Activated CD8-positive, alpha-beta T cell treated with anti-CD3 and anti-CD28 coated beads, Interleukin-2, amount 10 ng/mL, durations not matched to agents 7 days and 5 days (primary cell): Measurements from ENCODE around the gene RHOG. TPM values are rescaled to one million over a fixed set of nuclear protein-coding genes. Genes with fewer than 3 reads are reported as not detected.
A peak's percentile ranks its signal among the peaks of the same experiment; 100 is the strongest.

Experiments used
- ATAC-seq: fragments of 150-1000 bp; cut with Tn5 transposase; one replicate; pipeline ENCODE4 v1.10.0; 2021; ENCODE audit warnings: moderate library complexity
- CTCF ChIA-PET: fragments of 350-600 bp; sonication (Branson Sonifier 250); formaldehyde crosslinking; loops from one replicate; lab custom pipeline; 2021; ENCODE audit warnings: antibody characterized with exemption; lab: Charles Lee
- POLR2A ChIA-PET: fragments of 350-600 bp; sonication (Branson Sonifier 250); formaldehyde crosslinking; loops from one replicate; lab custom pipeline; 2021; ENCODE audit warnings: antibody characterized with exemption; lab: Charles Lee
- DNase-seq: peaks from one replicate; pipeline ENCODE4 v3.0.0-alpha.2; 2020
- H3K27ac Mint-ChIP-seq: one replicate; pipeline ENCODE4 v1.8.0; 2021; ENCODE audit warnings: mild to moderate bottlenecking, mixed read lengths
- H3K27me3 Mint-ChIP-seq: one replicate; pipeline ENCODE4 v1.8.0; 2021; ENCODE audit warnings: low read depth, mixed read lengths
- H3K36me3 Mint-ChIP-seq: one replicate; pipeline ENCODE4 v1.8.0; 2021; ENCODE audit warnings: low read depth, mixed read lengths
- H3K4me1 Mint-ChIP-seq: one replicate; pipeline ENCODE4 v1.8.0; 2021; ENCODE audit warnings: low read depth, mixed read lengths
- H3K4me3 Mint-ChIP-seq: one replicate; pipeline ENCODE4 v1.8.0; 2021; ENCODE audit warnings: mild to moderate bottlenecking, mixed read lengths
- H3K9me3 Mint-ChIP-seq: one replicate; pipeline ENCODE4 v1.8.0; 2022; ENCODE audit warnings: mixed read lengths; ENCODE audit not compliant: insufficient read depth
- total RNA-seq, 2 experiments: library from RNA; stranded (reverse); gene quantifications; one replicate each; pipeline ENCODE4 v1.2.3, GENCODE V29; 2021

The RHOG gene
- total RNA-seq, 2 experiments from 2014 or later: 173 to 191 TPM

DNA sequence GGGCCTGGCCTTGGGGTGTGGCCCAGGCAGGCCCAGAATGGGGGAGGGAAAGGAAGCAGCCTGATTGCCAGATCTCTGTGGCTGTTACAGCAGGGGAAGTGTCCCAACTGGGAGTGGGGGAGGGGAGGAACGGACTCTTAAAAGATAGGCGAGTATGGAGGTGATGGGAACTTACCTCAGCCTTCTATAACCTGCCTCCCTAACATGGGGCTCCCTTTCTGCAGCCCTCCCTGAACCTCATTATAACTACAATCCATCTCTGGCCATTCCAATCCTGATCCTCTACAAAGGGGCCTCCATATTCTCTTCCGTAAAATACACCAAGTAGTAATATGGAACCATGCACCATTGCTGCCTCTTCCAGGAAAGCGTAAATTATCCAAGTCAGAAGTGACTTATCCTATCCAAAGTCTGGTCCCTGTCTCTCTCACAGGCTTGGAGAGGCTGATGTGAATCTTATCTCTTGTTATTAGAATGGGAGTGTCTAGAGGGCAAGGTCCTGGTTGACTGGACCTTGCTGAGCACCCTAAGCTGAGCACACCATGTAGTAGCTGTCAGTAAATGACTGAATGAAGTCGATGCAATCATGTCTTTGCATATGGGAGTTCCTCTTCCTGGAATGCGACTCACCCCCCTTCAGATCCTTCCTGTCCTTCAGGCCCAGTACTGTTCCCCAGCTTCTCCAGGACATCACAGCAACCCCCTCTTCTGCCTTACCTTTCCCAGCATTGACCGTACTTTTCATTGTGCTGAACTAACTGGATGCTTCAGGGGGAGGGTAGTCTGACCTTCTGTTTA, 5.9 kb downstream of the RHOG start:
- CTCF ChIA-PET: interaction anchor here (1.0 to 19.3 kb wide), 8 partner anchors 8 to 238 kb away, joined by 3 to 458 read pairs (median 16); partner anchors contain the start of genes PGAP2 and STIM1
- Mint-ChIP-seq H3K27ac (peak overlapping the region; percentile 84), H3K9me3 (no peaks in the 10 kb centered on the region), H3K4me3 (peak overlapping the region; percentile 61), H3K36me3 (peaks cover 86% of the 10 kb centered on the region), H3K27me3 (no peaks in the 10 kb centered on the region), H3K4me1 (peaks cover 86% of the 10 kb centered on the region)
- no peak for ATAC-seq
- POLR2A ChIA-PET: interaction anchor here (1.0 to 8.2 kb wide), 3 partner anchors 19 to 226 kb away, joined by 3 to 234 read pairs (median 20); partner anchors contain the start of gene STIM1
- DNase-seq: no peak

DNA sequence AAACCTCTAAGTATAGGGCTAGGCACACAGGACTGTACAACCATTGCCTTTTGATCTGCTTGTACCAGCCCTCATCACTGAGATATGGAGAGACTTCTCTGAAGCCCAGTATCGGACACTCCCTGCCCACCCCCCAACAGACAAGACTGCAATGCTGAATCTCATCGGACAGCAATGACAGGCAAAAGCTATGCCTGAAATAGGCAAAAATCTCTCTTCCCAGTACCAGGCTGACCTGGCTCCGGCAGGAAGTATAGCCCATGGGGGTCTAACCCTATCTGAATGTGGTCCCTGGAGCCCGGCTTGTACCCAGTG, 6.5 kb downstream of the RHOG start:
- peak overlapping the region; percentile 61 for H3K4me3 Mint-ChIP-seq
- no peaks in the 10 kb centered on the region for H3K27me3 Mint-ChIP-seq
- ChIA-PET CTCF (interaction anchor here (3.2 to 19.3 kb wide), 2 partner anchors 20 to 238 kb away, joined by 17 to 458 read pairs; partner anchors contain the start of gene STIM1), POLR2A (interaction anchor here (1.3 to 4.4 kb wide), 2 partner anchors 9 to 20 kb away, joined by 3 to 20 read pairs; partner anchors contain the start of gene STIM1)
- H3K36me3 Mint-ChIP-seq: peaks cover 85% of the 10 kb centered on the region
- no peaks in the 10 kb centered on the region for H3K9me3 Mint-ChIP-seq
- peaks cover 85% of the 10 kb centered on the region for H3K4me1 Mint-ChIP-seq
- no peak for ATAC-seq
- peak overlapping the region; percentile 84 for H3K27ac Mint-ChIP-seq
- DNase-seq: no peak

DNA sequence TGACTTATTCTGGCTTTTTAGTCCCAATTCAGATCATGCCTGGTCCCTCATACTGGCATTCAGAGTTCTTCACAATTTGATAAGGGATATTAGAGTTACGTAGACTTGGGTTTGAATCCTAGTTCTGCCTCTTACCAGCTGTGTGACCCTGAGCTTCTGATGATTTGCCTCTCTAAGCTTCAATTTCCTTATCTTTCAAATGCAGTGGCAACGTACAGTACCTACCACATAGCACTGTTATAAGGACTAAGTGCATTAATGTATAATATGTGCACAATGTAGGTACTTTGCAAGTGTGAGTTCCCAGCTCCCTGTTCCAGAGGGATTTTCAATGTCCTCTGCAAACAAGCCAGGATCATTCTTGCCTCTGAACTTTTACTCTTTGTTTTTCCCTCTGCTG, 7.3 kb downstream of the RHOG start:
- ChIA-PET CTCF (interaction anchor here (0.6 to 19.3 kb wide), 4 partner anchors 8 to 239 kb away, joined by 3 to 458 read pairs (median 11); partner anchors contain the start of gene STIM1), POLR2A (interaction anchor here (1.3 to 4.4 kb wide), 2 partner anchors 8 to 21 kb away, joined by 3 to 20 read pairs; partner anchors contain the start of gene STIM1)
- DNase-seq (no peak), ATAC-seq (no peak)
- Mint-ChIP-seq H3K27me3 (no peaks in the 10 kb centered on the region), H3K4me3 (no peak overlapping the region), H3K36me3 (peaks cover 78% of the 10 kb centered on the region), H3K4me1 (peaks cover 78% of the 10 kb centered on the region), H3K9me3 (no peaks in the 10 kb centered on the region), H3K27ac (peak overlapping the region; percentile 84)

DNA sequence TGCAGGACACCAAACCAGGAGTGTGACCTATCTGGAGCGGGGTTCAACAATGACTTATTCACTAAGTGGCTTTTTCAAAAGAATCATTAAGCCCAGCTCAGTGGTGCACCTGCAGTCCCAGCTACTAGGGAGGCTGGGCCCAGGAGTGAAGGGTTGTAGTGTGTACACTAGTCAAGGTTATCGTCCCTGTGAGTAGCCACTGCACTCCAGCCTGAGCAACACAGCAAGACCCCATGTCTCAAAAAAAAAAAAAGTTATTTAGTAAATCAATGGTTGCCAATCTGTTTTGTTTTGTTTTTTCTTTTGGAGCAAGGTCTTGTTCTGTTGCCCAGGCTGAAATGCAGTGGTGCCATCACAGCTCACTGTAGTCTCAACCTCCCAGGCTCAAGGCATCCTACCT, 7.9 kb downstream of the RHOG start:
- H3K36me3 Mint-ChIP-seq: peaks cover 78% of the 10 kb centered on the region
- H3K4me1 Mint-ChIP-seq: peaks cover 72% of the 10 kb centered on the region

DNA sequence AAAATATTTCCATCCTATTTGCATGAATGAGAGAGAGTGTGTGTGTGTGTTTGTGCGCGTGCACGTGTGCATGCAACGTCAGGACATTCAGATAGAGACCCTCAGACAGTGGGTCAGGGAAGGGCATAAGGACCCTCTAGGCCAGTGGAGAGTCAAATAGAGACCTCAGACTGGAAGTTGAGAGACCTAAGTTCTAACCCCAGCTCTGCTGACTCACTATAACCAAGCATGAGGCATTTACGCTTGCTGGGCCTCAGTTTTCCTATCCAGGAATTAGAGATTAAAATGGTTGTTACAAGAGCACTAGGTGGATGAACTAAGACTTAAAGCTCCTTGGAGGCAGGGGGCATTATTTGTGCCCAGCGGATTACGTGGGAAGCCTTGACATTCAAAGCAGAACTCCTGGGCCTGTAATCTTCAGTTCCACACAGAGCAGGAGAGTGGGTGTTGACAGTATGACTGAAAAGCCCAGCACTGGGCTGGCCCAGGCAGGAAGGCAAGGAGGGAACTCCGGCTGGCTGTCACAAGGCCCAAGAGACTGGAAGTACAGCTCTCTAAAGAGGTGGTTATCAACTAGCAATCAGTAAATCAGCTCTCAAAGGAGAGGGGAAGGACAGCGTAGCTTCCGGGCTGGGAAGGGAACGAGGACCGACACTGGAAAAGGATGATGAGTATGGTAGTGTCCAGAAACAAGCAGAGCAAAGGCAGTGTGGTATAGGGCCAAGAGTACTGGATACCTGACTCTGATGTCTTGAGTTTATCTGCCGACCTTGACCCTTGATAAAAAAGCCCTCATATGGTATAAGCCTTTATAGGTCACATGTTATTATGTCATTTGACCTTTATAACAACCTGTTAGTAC, 9.2 kb downstream of the RHOG start:
- DNase-seq (no peak), ATAC-seq (no peak)
- Mint-ChIP-seq H3K36me3 (peaks cover 81% of the 10 kb centered on the region), H3K4me3 (no peak overlapping the region), H3K9me3 (no peaks in the 10 kb centered on the region), H3K4me1 (peaks cover 69% of the 10 kb centered on the region), H3K27me3 (no peaks in the 10 kb centered on the region), H3K27ac (peak overlapping the region; percentile 73)
- ChIA-PET POLR2A (interaction anchor here (1.5 to 4.4 kb wide), 3 partner anchors 9 to 23 kb away, joined by 4 to 22 read pairs (median 20); partner anchors contain the start of genes RHOG and STIM1), CTCF (interaction anchor here (1.1 to 19.3 kb wide), 4 partner anchors 10 to 241 kb away, joined by 4 to 458 read pairs (median 14); partner anchors contain the start of genes PGAP2, RHOG and STIM1)

More for the DNA sequence above, 7.9 kb downstream of the RHOG start:
- no peak for ATAC-seq
- POLR2A ChIA-PET: interaction anchor here (1.5 to 4.4 kb wide), 3 partner anchors 8 to 21 kb away, joined by 4 to 22 read pairs (median 20); partner anchors contain the start of genes RHOG and STIM1
- peak overlapping the region; percentile 74 for H3K27ac Mint-ChIP-seq
- DNase-seq: no peak
- no peaks in the 10 kb centered on the region for H3K27me3 Mint-ChIP-seq
- no peak overlapping the region for H3K4me3 Mint-ChIP-seq
- CTCF ChIA-PET: interaction anchor here (0.6 to 19.3 kb wide), 4 partner anchors 8 to 240 kb away, joined by 3 to 458 read pairs (median 11); partner anchors contain the start of gene STIM1
- no peaks in the 10 kb centered on the region for H3K9me3 Mint-ChIP-seq

DNA sequence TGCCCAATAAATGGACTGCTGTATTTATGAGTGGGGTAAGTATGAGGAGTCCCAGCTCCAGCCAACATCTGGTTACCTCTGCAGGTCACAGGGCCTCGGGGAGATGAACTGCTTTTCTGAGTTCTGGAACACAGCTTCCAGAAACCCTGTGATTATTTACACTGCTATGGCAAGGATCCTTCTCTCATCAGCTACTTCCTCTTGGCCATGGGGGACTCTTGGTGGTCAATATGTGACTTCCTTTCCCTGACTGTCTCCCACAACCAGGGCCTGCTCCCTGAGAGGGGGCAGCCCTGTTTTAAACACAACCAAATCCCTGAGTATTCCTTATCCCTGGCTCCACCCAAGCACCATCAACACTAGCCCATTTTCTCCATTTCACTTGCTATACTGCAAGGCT, 10.0 kb downstream of the RHOG start:
- POLR2A ChIA-PET: interaction anchor here (1.3 to 4.4 kb wide), 3 partner anchors 10 to 23 kb away, joined by 3 to 22 read pairs (median 20); partner anchors contain the start of genes RHOG and STIM1
- H3K4me1 Mint-ChIP-seq: peaks cover 70% of the 10 kb centered on the region

DNA sequence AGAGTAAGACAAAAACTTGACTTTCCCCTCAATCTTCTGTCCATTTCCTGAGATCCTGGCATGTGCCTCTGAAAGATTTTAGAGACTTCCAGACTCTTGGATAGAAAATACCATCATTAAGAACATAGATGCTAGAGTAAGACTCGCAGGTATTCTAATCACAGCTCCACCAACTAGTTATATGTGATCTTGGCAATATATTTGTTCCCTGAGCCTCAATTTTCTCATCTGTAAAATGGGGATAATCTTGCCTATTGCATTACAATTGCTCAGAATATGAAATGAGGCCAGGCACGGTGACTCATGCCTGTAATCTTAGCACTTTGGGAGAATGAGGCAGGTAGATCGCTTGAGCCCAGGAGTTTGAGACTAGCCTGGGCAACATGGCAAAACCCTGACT, 10.7 kb downstream of the RHOG start:
- POLR2A ChIA-PET: interaction anchor here (1.3 to 4.4 kb wide), 3 partner anchors 10 to 24 kb away, joined by 3 to 22 read pairs (median 20); partner anchors contain the start of genes RHOG and STIM1
- Mint-ChIP-seq H3K9me3 (no peaks in the 10 kb centered on the region), H3K4me1 (peaks cover 70% of the 10 kb centered on the region), H3K4me3 (no peak overlapping the region), H3K27me3 (no peaks in the 10 kb centered on the region), H3K36me3 (peaks cover 83% of the 10 kb centered on the region), H3K27ac (no peak overlapping the region)
- CTCF ChIA-PET: interaction anchor here (0.7 to 19.3 kb wide), 4 partner anchors 11 to 242 kb away, joined by 3 to 458 read pairs (median 8); partner anchors contain the start of genes RHOG and STIM1
- ATAC-seq (no peak), DNase-seq (no peak)

More for the DNA sequence above, 10.0 kb downstream of the RHOG start:
- H3K9me3 Mint-ChIP-seq: no peaks in the 10 kb centered on the region
- no peak overlapping the region for H3K4me3 Mint-ChIP-seq
- ATAC-seq (no peak), DNase-seq (no peak)
- CTCF ChIA-PET: interaction anchor here (0.9 to 19.3 kb wide), 5 partner anchors 11 to 242 kb away, joined by 3 to 458 read pairs (median 12); partner anchors contain the start of genes PGAP2, RHOG and STIM1
- peaks cover 83% of the 10 kb centered on the region for H3K36me3 Mint-ChIP-seq
- H3K27ac Mint-ChIP-seq: peak overlapping the region; percentile 73
- no peaks in the 10 kb centered on the region for H3K27me3 Mint-ChIP-seq

DNA sequence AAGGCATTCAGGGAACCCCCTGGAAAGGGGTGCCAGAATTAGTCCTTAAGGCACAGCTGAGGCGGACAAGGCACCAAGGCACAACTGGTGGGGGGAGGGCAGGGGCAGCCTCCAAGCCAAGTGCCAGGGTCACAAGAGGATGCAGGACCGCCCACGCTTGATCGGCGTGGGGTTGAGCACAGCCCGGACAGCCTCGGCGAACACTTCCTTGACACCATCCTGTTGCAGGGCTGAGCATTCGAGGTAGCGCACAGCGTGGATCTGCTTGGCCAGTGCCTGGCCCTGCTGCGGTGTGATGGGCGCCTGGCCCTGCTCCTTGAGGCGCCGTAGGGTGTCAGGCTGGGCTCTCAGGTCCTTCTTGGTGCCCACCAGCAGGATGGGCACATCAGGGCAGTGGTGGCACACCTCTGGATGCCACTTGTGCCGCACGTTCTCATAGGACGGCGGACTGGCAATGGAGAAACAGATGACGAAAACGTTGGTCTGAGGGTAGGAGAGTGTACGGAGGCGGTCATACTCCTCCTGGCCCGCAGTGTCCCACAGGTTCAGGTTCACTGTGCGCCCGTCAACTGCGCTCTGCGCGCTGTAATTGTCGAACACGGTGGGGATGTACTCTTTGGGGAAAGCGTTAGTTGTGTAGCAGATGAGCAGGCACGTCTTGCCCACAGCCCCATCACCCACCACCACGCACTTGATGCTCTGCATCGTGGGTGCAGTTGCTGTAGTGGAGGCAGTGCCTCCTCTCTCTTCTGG, 13.1 kb downstream of the RHOG start:
- ChIA-PET CTCF (interaction anchor here (19.3 kb wide), 1 partner anchor 27 kb away, joined by 458 read pairs; the partner anchor contains the start of gene STIM1), POLR2A (interaction anchor here (1.3 to 3.3 kb wide), 2 partner anchors 12 to 13 kb away, joined by 5 to 18 read pairs; partner anchors contain the start of gene RHOG)
- DNase-seq: no peak
- Mint-ChIP-seq H3K27ac (no peak overlapping the region), H3K9me3 (no peaks in the 10 kb centered on the region), H3K27me3 (no peaks in the 10 kb centered on the region), H3K36me3 (peaks cover 76% of the 10 kb centered on the region), H3K4me3 (no peak overlapping the region), H3K4me1 (peaks cover 61% of the 10 kb centered on the region)
- ATAC-seq: no peak

DNA sequence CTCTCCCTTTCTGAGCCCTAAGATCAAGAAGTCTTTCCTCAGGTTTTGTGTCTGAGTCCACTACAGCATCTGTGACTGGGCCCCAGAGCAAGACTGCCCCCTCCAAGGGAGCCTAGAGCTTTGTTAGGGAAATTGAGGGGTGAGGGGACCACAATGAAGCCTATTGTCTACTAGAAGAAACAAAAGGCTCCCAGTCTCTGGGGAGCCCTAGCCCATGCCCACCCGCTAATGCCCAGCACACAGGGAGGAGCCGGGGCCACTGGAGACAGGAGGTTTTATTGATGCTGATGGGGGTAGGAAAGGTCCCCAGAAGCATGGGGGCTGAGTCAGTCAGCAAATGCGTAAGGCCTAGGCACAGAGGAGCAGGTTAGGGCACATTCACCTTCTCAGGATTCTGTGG, 14.0 kb downstream of the RHOG start:
- ATAC-seq: no peak
- no peaks in the 10 kb centered on the region for H3K27me3 Mint-ChIP-seq
- no peak overlapping the region for H3K4me3 Mint-ChIP-seq
- no peak overlapping the region for H3K27ac Mint-ChIP-seq
- POLR2A ChIA-PET: interaction anchor here (0.6 to 3.3 kb wide), 2 partner anchors 13 to 23 kb away, joined by 3 to 18 read pairs; partner anchors contain the start of gene RHOG
- DNase-seq: no peak
- peaks cover 71% of the 10 kb centered on the region for H3K36me3 Mint-ChIP-seq
- CTCF ChIA-PET: interaction anchor here (0.8 to 2.9 kb wide), 6 partner anchors 9 to 246 kb away, joined by 3 to 25 read pairs (median 4); partner anchors contain the start of genes RHOG and STIM1
- no peaks in the 10 kb centered on the region for H3K9me3 Mint-ChIP-seq
- H3K4me1 Mint-ChIP-seq: peaks cover 52% of the 10 kb centered on the region
